KMS-11 (cell line): Measurements from ENCODE around the gene PDE10A.

ENCODE experiments used
- H2AFZ ChIP-seq: fragments of 200-600 bp; sonication (generic); 2 replicates; pipeline ENCODE4 v1.6.1; 2016; ENCODE audit warnings: antibody characterized with exemption, mixed run types, low read depth
- H3K27ac ChIP-seq: fragments of 200-600 bp; sonication (generic); 2 replicates; pipeline ENCODE4 v1.6.1; 2016; ENCODE audit warnings: mild to moderate bottlenecking, mixed run types
- H3K27me3 ChIP-seq: fragments of 200-600 bp; sonication (generic); 2 replicates; pipeline ENCODE4 v1.6.1; 2017; ENCODE audit warnings: mild to moderate bottlenecking, low read depth, mixed run types, moderate library complexity; ENCODE audit not compliant: insufficient read depth
- H3K36me3 ChIP-seq: fragments of 200-600 bp; sonication (generic); 2 replicates; pipeline ENCODE4 v1.6.1; 2017; ENCODE audit warnings: mild to moderate bottlenecking, mixed run types; ENCODE audit not compliant: insufficient read depth
- H3K4me1 ChIP-seq: fragments of 200-600 bp; sonication (generic); 2 replicates; pipeline ENCODE4 v1.6.1; 2016; ENCODE audit warnings: mild to moderate bottlenecking, low read depth, mixed run types; ENCODE audit not compliant: poor library complexity, severe bottlenecking
- H3K4me2 ChIP-seq: fragments of 200-600 bp; sonication (generic); 2 replicates; pipeline ENCODE4 v1.7.0; 2016; ENCODE audit warnings: mild to moderate bottlenecking, mixed run types
- H3K4me3 ChIP-seq: fragments of 200-600 bp; sonication (generic); IDR thresholded peaks from 2 replicates; pipeline ENCODE4 v1.6.1; 2017; ENCODE audit warnings: low read depth, low read length, mixed read lengths; ENCODE audit not compliant: insufficient read depth
- H3K79me2 ChIP-seq: fragments of 200-600 bp; sonication (generic); 2 replicates; pipeline ENCODE4 v1.6.1; 2016; ENCODE audit warnings: low read depth, mixed run types; ENCODE audit not compliant: insufficient read depth
- H3K9ac ChIP-seq: fragments of 200-600 bp; sonication (generic); 2 replicates; pipeline ENCODE4 v1.6.1; 2016; ENCODE audit warnings: mild to moderate bottlenecking, mixed run types
- H4K20me1 ChIP-seq: fragments of 200-600 bp; sonication (generic); 2 replicates; pipeline ENCODE4 v1.6.1; 2016; ENCODE audit warnings: mild to moderate bottlenecking, mixed run types; ENCODE audit not compliant: insufficient read depth
- CTCF ChIP-seq: fragments of 200-600 bp; sonication (generic); conservative IDR thresholded peaks from 2 replicates; pipeline ENCODE4 v1.6.1; 2017; ENCODE audit warnings: low read depth, mild to moderate bottlenecking, antibody characterized with exemption, low read length, moderate library complexity, mixed read lengths

The PDE10A gene

GRCh38 chr6:165635965-165636364 lies 27.1 kb downstream of the PDE10A start:
- no peak for TF ChIP-seq CTCF
- no peaks in the 10 kb centered on the region for H3K4me1 ChIP-seq
- H3K79me2 ChIP-seq = no peaks in the 10 kb centered on the region
- no peaks in the 10 kb centered on the region for H3K27me3 ChIP-seq
- H3K4me2 ChIP-seq = no peak overlapping the region
- H3K4me3 ChIP-seq = no peak overlapping the region
- no peak overlapping the region for H3K27ac ChIP-seq
- H2AFZ ChIP-seq = no peak overlapping the region
- no peaks in the 10 kb centered on the region for H4K20me1 ChIP-seq
- H3K9ac ChIP-seq = no peak overlapping the region
- no peaks in the 10 kb centered on the region for H3K36me3 ChIP-seq

- H3K27me3 ChIP-seq = no peaks in the 10 kb centered on the region
- no peak overlapping the region for H3K4me3 ChIP-seq
- H3K9ac ChIP-seq = no peak overlapping the region
- H4K20me1 ChIP-seq = no peaks in the 10 kb centered on the region
- H2AFZ ChIP-seq = no peak overlapping the region
- H3K4me2 ChIP-seq = no peak overlapping the region
- no peak overlapping the region for H3K27ac ChIP-seq
- H3K4me1 ChIP-seq = no peaks in the 10 kb centered on the region
- TF ChIP-seq CTCF = no peak
- H3K79me2 ChIP-seq = no peaks in the 10 kb centered on the region
- no peaks in the 10 kb centered on the region for H3K36me3 ChIP-seq
Measured at GRCh38 chr6:165634101-165634880, 28.8 kb downstream of the PDE10A start.

GRCh38 chr6:165632194-165632593 lies 30.8 kb downstream of the PDE10A start:
- Histone ChIP-seq H3K4me2 (no peak overlapping the region), H3K79me2 (no peaks in the 10 kb centered on the region), H3K4me3 (no peak overlapping the region), H3K27me3 (no peaks in the 10 kb centered on the region), H3K9ac (no peak overlapping the region), H3K4me1 (no peaks in the 10 kb centered on the region), H4K20me1 (no peaks in the 10 kb centered on the region), H3K36me3 (no peaks in the 10 kb centered on the region), H2AFZ (no peak overlapping the region), H3K27ac (no peak overlapping the region)
- no peak for TF ChIP-seq CTCF

- H3K79me2 ChIP-seq = no peaks in the 10 kb centered on the region
- TF ChIP-seq CTCF = no peak
- no peak overlapping the region for H3K9ac ChIP-seq
- no peaks in the 10 kb centered on the region for H4K20me1 ChIP-seq
- H3K36me3 ChIP-seq = no peaks in the 10 kb centered on the region
- H3K4me2 ChIP-seq = no peak overlapping the region
- no peak overlapping the region for H3K4me3 ChIP-seq
- no peak overlapping the region for H3K27ac ChIP-seq
- no peaks in the 10 kb centered on the region for H3K4me1 ChIP-seq
- H3K27me3 ChIP-seq = no peaks in the 10 kb centered on the region
- H2AFZ ChIP-seq = no peak overlapping the region
Measured at GRCh38 chr6:165630544-165630953, 32.5 kb downstream of the PDE10A start.
